IPS-NIHi7 (cell line): Measurements from ENCODE around the gene SPSB4.
A peak's percentile ranks its signal among the peaks of the same experiment; 100 is the strongest.

Experiments used
- DNase-seq: peaks from one replicate; pipeline ENCODE4 v3.0.0; 2012; ENCODE audit warnings: mixed read lengths; ENCODE audit errors: extremely low spot score

Gene SPSB4

GRCh38 chr3:141052201-141053069 is 1.3 kb downstream of the SPSB4 start:
- DNase-seq = peak; percentile 67

- DNase-seq = no peak
Observed at GRCh38 chr3:141055136-141055535, 4.0 kb downstream of the SPSB4 start.

DNA sequence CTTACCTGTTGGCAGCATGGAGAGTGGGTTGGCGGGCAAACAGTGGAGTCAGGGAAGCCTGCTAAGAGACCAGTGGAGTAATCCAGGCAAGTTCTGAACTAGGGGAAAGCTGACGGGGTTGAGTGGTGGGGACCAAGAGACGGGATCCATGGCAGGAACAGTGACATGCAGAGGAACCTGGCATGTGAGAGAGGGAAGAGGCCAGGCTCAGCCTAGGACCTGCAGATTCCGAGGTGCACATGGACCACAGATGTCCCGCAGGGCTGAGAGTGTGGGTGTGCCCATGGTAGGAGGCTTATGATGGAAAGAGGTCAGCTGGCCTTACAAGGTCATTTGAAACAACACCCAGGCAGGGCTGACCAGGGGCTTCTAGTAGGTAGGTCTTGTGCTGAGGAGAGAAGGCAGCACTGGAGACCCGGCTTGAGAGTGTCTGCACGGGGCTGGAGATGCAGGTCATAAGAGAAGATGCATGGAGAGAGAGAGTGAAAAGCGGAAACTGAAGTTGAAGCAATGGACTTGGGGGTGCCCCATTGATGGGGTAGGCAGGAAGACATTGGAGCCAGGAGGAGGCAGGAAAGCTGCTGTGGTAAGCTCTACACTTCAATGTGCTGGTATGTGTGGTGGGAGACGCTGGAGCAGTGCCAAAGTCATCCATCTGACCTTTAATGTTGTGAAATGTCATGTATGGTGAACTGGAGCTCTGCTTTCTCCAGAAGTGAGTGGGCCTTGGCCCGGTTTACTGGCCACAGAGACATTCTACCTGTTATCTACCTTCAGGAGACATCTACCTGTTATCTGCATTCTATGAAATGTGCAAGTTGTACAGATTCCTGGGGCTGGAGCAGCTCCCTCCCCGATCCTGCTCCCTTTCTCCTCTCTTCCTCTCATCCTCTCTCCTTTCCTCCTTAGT is 4.6 kb downstream of the SPSB4 start:
- no peak for DNase-seq

GRCh38 chr3:141056751-141057171 is 5.6 kb downstream of the SPSB4 start:
- DNase-seq = no peak

- DNase-seq = no peak
Observed at GRCh38 chr3:141057436-141057835, 6.3 kb downstream of the SPSB4 start.

GRCh38 chr3:141057946-141058800 is 7.0 kb downstream of the SPSB4 start:
- no peak for DNase-seq

- no peak for DNase-seq
Observed at GRCh38 chr3:141058996-141059395, 7.8 kb downstream of the SPSB4 start.

- DNase-seq = no peak
Observed at GRCh38 chr3:141059816-141060215, 8.7 kb downstream of the SPSB4 start.

- no peak for DNase-seq
Observed at GRCh38 chr3:141060327-141060726, 9.2 kb downstream of the SPSB4 start.

- DNase-seq = no peak
Observed at GRCh38 chr3:141063831-141064230, 12.7 kb downstream of the SPSB4 start.

DNA sequence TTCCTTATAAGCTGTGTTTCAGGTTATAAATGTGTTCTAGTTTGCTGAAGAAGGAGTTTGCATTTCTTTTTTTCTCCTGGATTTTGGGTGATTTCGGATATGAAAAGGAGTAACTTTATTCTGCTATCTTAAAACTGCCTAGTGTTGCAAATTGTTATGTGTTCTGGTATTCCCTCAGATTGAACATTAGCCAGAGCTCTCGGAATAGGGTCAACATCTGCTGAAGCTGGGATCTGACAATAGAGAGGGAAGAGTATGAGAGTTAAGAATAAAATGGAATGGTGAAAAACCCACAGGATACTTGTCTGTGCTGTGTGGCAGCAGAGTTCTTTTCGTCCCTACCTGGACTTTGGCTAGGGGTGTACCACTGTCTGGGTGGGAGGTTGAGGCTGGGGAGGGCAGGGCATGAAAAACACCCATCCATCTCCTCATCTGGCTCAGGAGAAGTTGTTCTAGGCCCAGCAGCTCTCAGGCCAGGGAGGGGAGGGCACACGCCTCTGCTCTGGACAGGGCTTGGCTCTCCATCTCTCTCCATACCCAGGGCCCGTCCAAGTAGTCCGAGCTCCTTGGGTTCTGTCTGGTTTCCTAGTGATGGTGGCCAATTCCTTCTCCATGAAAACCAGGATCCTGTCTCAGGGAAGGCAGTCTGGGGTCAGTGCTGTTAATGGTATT is 13.2 kb downstream of the SPSB4 start:
- DNase-seq = no peak

DNA sequence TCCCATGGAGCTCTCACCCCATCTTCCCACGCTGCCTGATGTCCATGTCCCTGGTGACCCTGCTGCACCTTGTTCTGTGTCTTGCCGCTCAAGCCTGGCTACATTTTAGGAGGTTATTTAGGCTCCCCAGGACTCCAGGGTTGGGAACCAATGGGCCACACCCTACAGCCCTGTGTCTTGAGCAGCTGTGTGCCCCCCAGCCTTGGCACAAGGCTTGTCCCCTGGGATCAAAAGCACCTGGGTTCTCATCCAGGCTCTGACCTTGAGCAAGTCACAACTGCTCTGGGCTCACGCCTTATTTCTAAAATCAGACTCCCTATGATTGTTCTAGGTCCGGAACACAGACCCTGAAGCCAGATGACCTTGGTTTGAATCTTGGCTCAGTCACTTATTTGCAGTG is 14.1 kb downstream of the SPSB4 start:
- DNase-seq = no peak

DNA sequence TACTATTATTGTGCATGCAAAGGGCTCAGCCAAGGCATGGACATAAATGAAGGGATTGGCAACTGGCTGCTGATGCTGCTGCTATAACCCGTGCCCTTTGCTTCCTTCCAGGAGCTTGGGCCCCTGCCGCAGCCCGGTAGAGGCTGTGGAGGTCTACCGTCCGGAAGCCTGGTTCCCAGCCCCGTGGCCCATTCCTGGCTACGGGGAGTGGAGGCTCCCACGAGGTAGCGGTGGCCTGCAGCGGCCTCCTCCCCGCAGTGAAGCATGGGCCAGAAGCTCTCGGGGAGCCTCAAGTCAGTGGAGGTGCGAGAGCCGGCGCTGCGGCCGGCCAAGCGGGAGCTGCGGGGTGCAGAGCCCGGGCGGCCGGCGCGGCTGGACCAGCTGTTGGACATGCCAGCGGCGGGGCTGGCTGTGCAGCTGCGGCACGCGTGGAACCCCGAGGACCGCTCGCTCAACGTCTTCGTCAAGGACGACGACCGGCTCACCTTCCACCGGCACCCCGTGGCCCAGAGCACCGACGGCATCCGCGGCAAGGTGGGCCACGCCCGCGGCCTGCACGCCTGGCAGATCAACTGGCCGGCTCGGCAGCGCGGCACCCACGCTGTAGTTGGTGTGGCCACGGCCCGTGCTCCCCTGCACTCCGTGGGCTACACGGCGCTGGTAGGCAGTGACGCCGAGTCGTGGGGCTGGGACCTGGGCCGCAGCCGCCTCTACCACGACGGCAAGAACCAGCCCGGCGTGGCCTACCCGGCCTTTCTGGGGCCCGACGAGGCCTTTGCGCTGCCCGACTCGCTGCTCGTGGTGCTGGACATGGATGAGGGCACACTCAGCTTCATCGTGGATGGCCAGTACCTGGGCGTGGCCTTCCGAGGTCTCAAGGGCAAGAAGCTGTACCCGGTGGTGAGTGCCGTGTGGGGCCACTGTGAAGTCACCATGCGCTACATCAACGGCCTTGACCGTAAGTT is 15.0 kb downstream of the SPSB4 start:
- DNase-seq = no peak

DNA sequence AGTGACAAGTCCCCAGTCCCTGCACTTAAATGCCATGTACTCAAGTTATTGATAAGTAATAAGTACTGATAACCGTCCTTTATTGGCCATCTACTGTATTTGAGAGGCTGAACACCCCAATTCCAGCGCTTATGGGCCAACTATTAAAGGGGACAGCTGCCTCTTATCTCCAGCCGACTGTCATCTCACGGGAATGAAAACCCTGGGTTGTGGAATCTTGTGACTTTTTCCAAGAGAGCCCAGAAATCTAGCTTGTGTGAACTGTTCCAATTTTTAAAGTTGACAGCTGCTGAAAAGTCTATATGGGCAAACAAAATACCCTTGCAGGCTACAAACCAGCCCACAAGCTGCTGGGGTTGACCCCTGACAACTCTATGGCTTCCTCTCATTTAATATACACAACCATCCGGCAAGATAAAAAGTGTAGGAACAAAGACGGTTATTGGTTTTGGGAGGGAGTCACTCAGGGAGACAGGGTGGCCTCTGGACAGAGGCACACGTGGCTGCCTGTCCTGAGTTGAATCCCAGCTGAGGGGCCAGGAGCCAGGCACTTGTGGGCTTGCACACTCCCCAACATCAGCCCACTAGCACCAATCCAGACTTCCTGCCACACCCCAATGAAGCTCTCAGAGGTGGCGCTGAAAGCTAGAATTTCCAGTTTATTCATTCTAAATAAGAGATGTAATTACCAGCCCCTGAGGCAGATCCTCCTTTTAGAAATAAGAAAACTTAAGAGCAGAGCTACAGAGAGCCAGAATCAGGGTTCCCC is 16.2 kb downstream of the SPSB4 start:
- DNase-seq = no peak

GRCh38 chr3:141070229-141070628 is 19.1 kb downstream of the SPSB4 start:
- no peak for DNase-seq

DNA sequence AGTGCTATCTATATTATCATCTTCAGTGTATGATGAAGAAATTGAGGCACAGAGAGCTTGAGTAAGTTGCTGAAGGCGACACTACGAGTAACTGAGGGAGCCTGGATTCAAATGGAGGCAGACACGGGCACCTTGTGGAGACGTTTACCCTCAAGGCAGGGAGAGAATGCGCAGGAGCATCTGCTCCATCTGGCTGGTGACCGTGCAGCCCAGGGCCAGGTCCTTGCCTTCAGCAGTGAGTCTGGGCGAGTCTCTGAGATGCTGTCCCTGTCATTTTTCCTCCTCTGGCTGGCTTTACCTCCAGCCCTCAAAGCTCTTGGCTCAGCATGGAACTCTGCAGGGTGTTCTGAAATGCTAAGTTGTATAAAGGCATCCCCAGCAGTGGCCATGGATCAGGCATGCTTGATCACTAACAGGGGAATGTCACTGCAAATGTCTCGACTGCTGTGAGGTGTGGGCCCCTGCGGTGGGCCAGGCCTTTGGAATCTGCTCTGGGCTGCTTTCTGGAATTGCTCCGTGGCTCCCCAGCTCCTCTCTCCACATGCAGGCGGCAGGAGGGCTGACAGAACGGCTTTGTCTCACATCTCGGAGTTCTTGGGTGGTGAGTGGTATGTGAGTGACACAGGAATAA is 19.7 kb downstream of the SPSB4 start:
- peak; percentile 79 for DNase-seq

- no peak for DNase-seq
Observed at GRCh38 chr3:141071681-141072260, 20.6 kb downstream of the SPSB4 start.

GRCh38 chr3:141072950-141073349 is 21.8 kb downstream of the SPSB4 start:
- DNase-seq = no peak
